ENCODE measurements around the gene FRG1.

- TF ChIP-seq CTCF (IDR thresholded peaks at IDR 0.05; ENCODE audit: poor library complexity) (no peak), EZH2phosphoT487 (IDR thresholded peaks at IDR 0.05; ENCODE audit: low read depth, severe bottlenecking, unreplicated experiment) (no peak)
These were observed 356 bp downstream of the FRG1 start for GRCh38 chr4:189941005-189941450.
